Measurements from ENCODE around the gene SPART.

DNA sequence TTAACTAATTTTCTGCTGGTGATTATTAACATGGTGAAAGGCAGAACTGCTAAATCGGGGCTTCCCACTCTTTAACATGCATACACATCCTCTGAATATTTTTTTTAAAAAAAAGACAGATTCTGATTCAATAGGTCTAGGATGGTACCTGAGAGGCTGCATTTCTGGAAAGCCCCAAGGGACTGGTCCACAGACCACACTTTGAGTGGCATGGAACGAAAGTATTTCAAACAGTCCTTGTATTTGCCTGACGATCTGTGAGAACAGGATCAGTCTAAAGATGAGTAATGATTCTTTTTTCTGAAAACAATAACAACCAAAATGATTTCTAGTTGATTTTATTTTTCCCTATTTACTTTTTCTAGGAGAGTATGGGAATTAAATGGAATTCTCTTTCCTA is 16.7 kb upstream of the SPART start:
- TF ChIP-seq, protein P1, sequence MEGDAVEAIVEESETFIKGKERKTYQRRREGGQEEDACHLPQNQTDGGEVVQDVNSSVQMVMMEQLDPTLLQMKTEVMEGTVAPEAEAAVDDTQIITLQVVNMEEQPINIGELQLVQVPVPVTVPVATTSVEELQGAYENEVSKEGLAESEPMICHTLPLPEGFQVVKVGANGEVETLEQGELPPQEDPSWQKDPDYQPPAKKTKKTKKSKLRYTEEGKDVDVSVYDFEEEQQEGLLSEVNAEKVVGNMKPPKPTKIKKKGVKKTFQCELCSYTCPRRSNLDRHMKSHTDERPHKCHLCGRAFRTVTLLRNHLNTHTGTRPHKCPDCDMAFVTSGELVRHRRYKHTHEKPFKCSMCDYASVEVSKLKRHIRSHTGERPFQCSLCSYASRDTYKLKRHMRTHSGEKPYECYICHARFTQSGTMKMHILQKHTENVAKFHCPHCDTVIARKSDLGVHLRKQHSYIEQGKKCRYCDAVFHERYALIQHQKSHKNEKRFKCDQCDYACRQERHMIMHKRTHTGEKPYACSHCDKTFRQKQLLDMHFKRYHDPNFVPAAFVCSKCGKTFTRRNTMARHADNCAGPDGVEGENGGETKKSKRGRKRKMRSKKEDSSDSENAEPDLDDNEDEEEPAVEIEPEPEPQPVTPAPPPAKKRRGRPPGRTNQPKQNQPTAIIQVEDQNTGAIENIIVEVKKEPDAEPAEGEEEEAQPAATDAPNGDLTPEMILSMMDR (IDR thresholded peaks at IDR 0.05; ENCODE audit: low read depth, low read length): no peak
- TF ChIP-seq POLR2A (IDR thresholded peaks at IDR 0.05; ENCODE audit: extremely low read depth, insufficient read length): no peak

Measured in NB4 (cell line).